Activated CD8-positive, alpha-beta memory T cell treated with anti-CD3 and anti-CD28 coated beads, Interleukin-2, amount 50 U/mL, for 4 hours (primary cell): ENCODE data around the gene DFFB.

ENCODE experiments used
- DNase-seq: peaks from one replicate; pipeline ENCODE4 v3.0.0-alpha.2; 2020

The DFFB gene

GRCh38 chr1:3879099-3879498 lies 21.8 kb downstream of the DFFB start:
- DNase-seq = no peak

- DNase-seq = no peak
Measured at GRCh38 chr1:3879787-3880428, 22.6 kb downstream of the DFFB start.

GRCh38 chr1:3880429-3881192 lies 23.3 kb downstream of the DFFB start:
- no peak for DNase-seq

- no peak for DNase-seq
Measured at GRCh38 chr1:3881193-3881480, 23.9 kb downstream of the DFFB start.

- DNase-seq = no peak
Measured at GRCh38 chr1:3883194-3883925, 26.1 kb downstream of the DFFB start.

GRCh38 chr1:3884966-3885365 lies 27.7 kb downstream of the DFFB start:
- no peak for DNase-seq

- DNase-seq = no peak
Measured at GRCh38 chr1:3885611-3886010, 28.3 kb downstream of the DFFB start.

- DNase-seq = no peak
Measured at GRCh38 chr1:3886106-3886670, 28.9 kb downstream of the DFFB start.

- no peak for DNase-seq
Measured at GRCh38 chr1:3886691-3887090, 29.4 kb downstream of the DFFB start.

- DNase-seq = no peak
Measured at GRCh38 chr1:3888301-3888700, 31.0 kb downstream of the DFFB start.

- DNase-seq = no peak
Measured at GRCh38 chr1:3889936-3890335, 32.7 kb downstream of the DFFB start.

GRCh38 chr1:3890389-3891328 lies 33.4 kb downstream of the DFFB start:
- no peak for DNase-seq

- no peak for DNase-seq
Measured at GRCh38 chr1:3891329-3891865, 34.1 kb downstream of the DFFB start.

GRCh38 chr1:3892748-3893147 lies 35.5 kb downstream of the DFFB start:
- DNase-seq = no peak

GRCh38 chr1:3893190-3893589 lies 35.9 kb downstream of the DFFB start:
- DNase-seq = no peak

- DNase-seq = no peak
Measured at GRCh38 chr1:3894626-3895278, 37.5 kb downstream of the DFFB start.

- no peak for DNase-seq
Measured at GRCh38 chr1:3895279-3895950, 38.1 kb downstream of the DFFB start.

- DNase-seq = no peak
Measured at GRCh38 chr1:3895951-3896325, 38.7 kb downstream of the DFFB start.

GRCh38 chr1:3896396-3897000 lies 39.2 kb downstream of the DFFB start:
- DNase-seq = no peak

GRCh38 chr1:3898475-3898735 lies 41.1 kb downstream of the DFFB start:
- DNase-seq = no peak
